ENCODE results near the gene NODAL.
A peak's percentile ranks its signal among the peaks of the same experiment; 100 is the strongest.
"Not testable (repeated sequence)": the region's sequence is repeated elsewhere in the genome, so short reads cannot be mapped to it uniquely, and the experiment has no call there.

NODAL gene

DNA sequence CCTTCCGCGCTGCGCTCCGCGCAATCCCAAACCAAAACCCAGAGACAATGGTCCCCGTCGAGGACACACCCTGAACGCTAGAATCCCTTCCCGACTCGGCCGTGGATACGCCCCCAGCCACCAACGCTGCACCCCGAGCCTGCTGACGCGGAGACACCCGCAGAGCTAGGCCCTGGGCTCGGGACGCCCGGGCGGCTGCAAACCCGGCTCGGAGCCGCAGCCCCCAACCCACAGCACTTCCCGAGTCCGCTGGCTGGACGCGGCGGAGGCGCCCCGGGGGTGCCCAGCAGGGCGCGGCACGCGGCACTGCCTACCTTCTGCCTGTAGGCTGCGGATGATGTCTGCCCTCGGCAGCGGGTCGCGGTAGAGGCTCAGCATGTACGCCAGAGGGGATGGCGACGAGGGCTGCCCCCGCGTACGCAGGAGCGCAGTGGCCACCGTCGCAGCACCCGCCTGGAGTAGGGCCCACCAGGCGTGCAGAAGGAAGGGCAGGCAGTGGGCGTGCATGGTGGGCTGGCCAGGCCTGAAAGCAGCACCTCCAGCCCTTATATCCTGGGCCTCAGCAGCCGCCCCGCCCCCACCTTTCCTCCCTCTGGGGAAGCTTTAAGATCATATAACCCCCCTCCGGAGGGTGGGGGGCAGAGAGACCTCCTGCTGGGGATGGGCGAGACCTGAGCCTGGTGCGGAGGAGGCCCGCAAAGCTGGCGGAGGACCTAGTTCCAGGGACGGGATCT, at the start of gene NODAL:
Gene NODAL (minus strand): TSS at position 521 of the 734 bp plus-strand sequence. CDS start 14 bp downstream, at position 507.
- ATAC-seq: no peak; the same call in 2 of the 3 replicates
- TF ChIP-seq, protein P1, sequence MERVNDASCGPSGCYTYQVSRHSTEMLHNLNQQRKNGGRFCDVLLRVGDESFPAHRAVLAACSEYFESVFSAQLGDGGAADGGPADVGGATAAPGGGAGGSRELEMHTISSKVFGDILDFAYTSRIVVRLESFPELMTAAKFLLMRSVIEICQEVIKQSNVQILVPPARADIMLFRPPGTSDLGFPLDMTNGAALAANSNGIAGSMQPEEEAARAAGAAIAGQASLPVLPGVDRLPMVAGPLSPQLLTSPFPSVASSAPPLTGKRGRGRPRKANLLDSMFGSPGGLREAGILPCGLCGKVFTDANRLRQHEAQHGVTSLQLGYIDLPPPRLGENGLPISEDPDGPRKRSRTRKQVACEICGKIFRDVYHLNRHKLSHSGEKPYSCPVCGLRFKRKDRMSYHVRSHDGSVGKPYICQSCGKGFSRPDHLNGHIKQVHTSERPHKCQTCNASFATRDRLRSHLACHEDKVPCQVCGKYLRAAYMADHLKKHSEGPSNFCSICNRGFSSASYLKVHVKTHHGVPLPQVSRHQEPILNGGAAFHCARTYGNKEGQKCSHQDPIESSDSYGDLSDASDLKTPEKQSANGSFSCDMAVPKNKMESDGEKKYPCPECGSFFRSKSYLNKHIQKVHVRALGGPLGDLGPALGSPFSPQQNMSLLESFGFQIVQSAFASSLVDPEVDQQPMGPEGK (CRISPR knock-in tag; IDR thresholded peaks at IDR 0.05; ENCODE audit: borderline replicate concordance): no peak
- TF ChIP-seq ZNF70 (CRISPR knock-in tag; IDR thresholded peaks at IDR 0.05) (no peak), TOX (CRISPR knock-in tag; IDR thresholded peaks at IDR 0.05; ENCODE audit: borderline replicate concordance) (no peak), ZNF8 (CRISPR knock-in tag; IDR thresholded peaks at IDR 0.05) (no peak)
- TF ChIP-seq, protein P2, sequence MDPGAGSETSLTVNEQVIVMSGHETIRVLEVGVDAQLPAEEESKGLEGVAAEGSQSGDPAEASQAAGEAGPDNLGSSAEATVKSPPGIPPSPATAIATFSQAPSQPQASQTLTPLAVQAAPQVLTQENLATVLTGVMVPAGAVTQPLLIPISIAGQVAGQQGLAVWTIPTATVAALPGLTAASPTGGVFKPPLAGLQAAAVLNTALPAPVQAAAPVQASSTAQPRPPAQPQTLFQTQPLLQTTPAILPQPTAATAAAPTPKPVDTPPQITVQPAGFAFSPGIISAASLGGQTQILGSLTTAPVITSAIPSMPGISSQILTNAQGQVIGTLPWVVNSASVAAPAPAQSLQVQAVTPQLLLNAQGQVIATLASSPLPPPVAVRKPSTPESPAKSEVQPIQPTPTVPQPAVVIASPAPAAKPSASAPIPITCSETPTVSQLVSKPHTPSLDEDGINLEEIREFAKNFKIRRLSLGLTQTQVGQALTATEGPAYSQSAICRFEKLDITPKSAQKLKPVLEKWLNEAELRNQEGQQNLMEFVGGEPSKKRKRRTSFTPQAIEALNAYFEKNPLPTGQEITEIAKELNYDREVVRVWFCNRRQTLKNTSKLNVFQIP (CRISPR knock-in tag; IDR thresholded peaks at IDR 0.05; ENCODE audit: borderline replicate concordance, low read depth): no peak

DNA sequence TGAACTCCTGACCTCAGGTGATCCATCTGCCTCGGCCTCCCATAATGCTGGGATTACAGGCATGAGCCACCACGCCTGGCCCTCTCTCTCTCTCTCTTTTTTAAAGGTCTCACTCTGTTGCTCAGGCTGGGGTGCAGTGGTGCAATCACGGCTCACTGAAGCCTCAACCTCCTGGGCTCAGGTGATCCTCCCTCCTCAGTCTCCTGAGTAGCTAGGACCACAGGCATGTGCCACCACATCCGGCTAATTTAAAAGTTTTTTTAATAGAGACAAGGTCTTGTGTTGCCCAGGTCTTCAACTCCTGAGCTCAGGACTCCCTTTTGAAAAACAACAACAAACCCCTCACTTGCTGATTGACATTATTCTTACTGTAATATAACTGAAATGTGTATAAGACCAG, 48.7 kb upstream of the NODAL start:
- no peak for ATAC-seq
- TF ChIP-seq, protein P3, sequence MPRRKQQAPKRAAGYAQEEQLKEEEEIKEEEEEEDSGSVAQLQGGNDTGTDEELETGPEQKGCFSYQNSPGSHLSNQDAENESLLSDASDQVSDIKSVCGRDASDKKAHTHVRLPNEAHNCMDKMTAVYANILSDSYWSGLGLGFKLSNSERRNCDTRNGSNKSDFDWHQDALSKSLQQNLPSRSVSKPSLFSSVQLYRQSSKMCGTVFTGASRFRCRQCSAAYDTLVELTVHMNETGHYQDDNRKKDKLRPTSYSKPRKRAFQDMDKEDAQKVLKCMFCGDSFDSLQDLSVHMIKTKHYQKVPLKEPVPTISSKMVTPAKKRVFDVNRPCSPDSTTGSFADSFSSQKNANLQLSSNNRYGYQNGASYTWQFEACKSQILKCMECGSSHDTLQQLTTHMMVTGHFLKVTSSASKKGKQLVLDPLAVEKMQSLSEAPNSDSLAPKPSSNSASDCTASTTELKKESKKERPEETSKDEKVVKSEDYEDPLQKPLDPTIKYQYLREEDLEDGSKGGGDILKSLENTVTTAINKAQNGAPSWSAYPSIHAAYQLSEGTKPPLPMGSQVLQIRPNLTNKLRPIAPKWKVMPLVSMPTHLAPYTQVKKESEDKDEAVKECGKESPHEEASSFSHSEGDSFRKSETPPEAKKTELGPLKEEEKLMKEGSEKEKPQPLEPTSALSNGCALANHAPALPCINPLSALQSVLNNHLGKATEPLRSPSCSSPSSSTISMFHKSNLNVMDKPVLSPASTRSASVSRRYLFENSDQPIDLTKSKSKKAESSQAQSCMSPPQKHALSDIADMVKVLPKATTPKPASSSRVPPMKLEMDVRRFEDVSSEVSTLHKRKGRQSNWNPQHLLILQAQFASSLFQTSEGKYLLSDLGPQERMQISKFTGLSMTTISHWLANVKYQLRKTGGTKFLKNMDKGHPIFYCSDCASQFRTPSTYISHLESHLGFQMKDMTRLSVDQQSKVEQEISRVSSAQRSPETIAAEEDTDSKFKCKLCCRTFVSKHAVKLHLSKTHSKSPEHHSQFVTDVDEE (CRISPR knock-in tag; IDR thresholded peaks at IDR 0.05): no peak
- TF ChIP-seq PPARA (CRISPR knock-in tag; IDR thresholded peaks at IDR 0.05; ENCODE audit: borderline replicate concordance): no peak
- TF ChIP-seq ZFP30 (CRISPR knock-in tag; IDR thresholded peaks at IDR 0.05): no peak
- no peak for TF ChIP-seq BACH2 (CRISPR knock-in tag; IDR thresholded peaks at IDR 0.05; ENCODE audit: borderline replicate concordance)
- no peak for TF ChIP-seq ZNF565 (CRISPR knock-in tag; conservative IDR thresholded peaks at IDR 0.05; ENCODE audit: low read depth)

DNA sequence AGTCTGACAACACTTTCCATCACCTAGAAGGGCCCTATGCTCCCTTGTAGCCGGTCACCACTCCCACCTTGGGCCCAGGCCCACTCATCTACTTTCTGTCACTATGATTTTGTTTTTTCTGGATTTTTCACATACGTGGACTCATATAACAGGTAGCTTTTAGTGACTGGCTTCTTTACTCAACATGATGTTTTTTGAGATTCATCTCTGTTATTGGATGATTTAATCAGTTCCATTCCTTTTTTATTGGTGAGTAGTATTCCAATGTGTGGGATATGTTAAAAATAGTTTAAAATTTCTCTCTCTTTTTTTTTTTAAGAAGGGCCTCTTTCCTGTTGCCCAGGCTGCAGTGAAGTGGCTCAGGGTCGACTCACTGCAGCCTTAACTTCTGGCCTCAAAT, 46.3 kb upstream of the NODAL start:
- no peak for ATAC-seq
- no peak for TF ChIP-seq GLIS3 (CRISPR knock-in tag; IDR thresholded peaks at IDR 0.05)
- no peak for TF ChIP-seq ZNF565 (CRISPR knock-in tag; conservative IDR thresholded peaks at IDR 0.05; ENCODE audit: low read depth)
- TF ChIP-seq TCF4 (CRISPR knock-in tag; IDR thresholded peaks at IDR 0.05; ENCODE audit: borderline replicate concordance): no peak
- no peak for TF ChIP-seq SNAI2 (CRISPR knock-in tag; IDR thresholded peaks at IDR 0.05)

DNA sequence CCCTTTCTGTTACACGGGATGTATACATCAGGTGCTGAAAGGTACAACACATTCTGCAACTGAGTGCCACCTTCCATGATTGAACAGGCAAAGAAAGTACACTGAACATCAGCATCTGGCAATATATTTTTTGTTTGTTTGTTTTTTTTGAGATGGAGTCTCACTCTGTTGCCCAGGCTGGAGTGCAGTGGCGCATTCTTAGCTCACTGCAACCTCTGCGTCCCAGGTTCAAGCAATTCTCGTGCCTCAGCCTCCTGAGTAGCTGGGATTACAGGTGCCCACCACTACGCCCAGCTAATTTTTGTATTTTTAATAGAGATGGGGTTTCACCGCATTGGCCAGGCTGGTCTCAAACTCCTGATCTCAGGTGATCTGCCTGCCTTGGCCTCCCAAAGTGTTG, 42.4 kb upstream of the NODAL start:
- not testable (repeated sequence) for ATAC-seq

DNA sequence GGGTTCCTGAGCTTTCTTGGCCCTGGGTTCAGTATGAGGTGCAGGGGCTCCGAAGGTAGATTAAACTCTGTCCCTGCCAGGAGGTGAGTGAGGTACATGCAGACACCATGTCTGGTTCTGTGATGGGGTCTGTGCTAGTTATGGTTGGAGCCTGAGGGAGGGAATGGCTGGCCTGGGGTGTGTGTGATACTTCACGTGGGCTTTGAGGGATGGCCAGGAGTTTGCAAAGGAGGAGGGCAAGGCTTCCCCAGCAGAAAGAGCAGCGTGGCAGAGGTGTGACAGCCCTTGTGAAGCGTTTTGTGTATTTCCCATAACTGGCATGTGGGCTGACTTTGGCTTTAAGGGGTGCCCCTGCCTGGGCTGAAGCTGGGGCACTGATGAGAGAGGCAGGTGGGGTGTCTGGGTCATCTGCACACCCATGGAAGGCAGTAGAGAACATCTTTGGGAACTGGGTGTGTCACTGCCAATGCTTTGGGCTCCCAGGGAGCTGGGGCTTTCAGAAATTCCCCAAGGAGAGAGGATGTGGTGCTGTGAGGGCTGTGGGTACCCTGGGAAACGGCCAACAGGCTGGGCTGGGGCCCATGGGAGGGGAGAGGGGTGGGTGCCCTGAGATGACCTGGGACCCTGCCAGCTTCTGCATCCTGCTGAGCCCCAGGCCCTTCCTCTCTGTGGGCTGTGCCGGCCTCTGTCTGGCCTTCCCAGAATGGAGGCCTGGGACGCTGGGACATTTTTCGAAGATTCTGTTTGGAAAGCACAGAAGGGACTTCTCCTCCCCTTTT, 41.7 kb upstream of the NODAL start:
- TF ChIP-seq TCF4 (CRISPR knock-in tag; IDR thresholded peaks at IDR 0.05; ENCODE audit: borderline replicate concordance): no peak
- TF ChIP-seq, protein P2 (CRISPR knock-in tag; IDR thresholded peaks at IDR 0.05; ENCODE audit: borderline replicate concordance, low read depth): no peak
- peak; percentile 88 for TF ChIP-seq ZFP3 (CRISPR knock-in tag; IDR thresholded peaks at IDR 0.05)

More for the DNA sequence above, 41.7 kb upstream of the NODAL start:
- ATAC-seq: no peak

Data from SK-N-SH treated with all-trans-retinoic acid at 6 μM for 48 hours (cell line).